ENCODE measurements around the gene ARHGEF16. TPM values are rescaled to one million over a fixed set of nuclear protein-coding genes. Genes with fewer than 3 reads are reported as not detected.

ARHGEF16 gene
- total RNA-seq, 4 donors from 2014 or later = 5.9 to 13.6 (median 8.4) TPM

DNA sequence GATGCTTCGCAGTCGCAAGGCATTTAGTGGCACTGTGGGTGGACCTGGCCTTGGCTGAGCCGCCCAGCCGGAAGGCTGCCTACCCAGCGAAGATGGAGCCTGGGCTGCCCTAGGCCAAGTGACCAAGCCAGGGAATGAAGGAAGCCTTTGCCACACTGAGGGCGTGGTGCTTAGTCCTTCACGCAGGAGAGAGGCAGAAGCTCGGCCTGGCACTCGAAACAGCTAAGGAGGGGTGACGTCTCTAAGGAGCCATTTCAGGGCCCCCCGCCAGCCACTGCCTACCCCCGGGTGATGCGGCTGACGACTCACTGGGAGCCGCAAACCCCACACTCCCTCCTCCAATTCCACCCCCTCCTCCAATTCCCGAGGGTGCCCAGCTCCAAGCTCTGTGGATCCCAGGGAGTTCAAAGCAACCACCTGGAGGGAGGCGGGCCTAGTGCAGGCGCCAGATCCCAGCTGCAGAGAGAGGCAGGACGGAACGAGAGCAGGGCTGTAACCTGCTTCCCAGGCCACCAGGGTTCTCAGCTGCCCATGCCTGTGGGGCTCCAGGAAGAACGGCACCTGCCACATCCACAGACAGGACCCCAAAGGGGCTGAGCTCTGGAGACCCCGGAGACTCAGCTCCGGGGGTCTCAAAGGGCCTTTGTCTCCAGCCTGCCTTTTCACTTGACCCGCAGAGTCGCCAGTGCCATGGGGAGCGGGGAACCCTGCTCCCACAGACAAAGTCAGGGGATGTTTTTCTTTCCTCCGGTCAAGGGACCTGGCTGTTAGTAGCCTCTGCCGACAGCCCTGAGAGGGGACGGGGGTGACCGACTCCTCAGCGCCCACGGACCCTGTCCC lies 75.8 kb downstream of the ARHGEF16 start:
- no peak for DNase-seq (ENCODE audit: low spot score in 2 of 2)
- Histone ChIP-seq H3K9me3 (no peaks in the 10 kb centered on the region), H3K4me1 (peaks cover 89% of the 10 kb centered on the region), H3K27me3 (no peaks in the 10 kb centered on the region), H3K36me3 (no peaks in the 10 kb centered on the region), H3K27ac (peak overlapping the region; percentile 89), H3K4me3 (peak overlapping the region; percentile 69)
- 14% methylated on average over 9 of the region's 32 CpGs for WGBS
- TF ChIP-seq POLR2A (IDR thresholded peaks at IDR 0.05) = no peak
- peak in 1 of 2 donors; percentile 21 for TF ChIP-seq CTCF (IDR thresholded peaks at IDR 0.05)

Other genes with a start within 250 kb of the ARHGEF16 start
- 100 to 1,000 TPM in 1 of 4 donors, 10 to 100 TPM in 3; 66.7 to 120 (median 74.5) TPM for gene MEGF6, start 156.8 kb downstream of the ARHGEF16 start, total RNA-seq
- 10 to 100 TPM; 36.9 to 52.6 (median 44.8) TPM for gene TPRG1L, start 170.3 kb downstream of the ARHGEF16 start, total RNA-seq
- 10 to 100 TPM; 16.4 to 33.7 (median 19.6) TPM for gene WRAP73, start 195.4 kb downstream of the ARHGEF16 start, total RNA-seq
- gene TP73, start 197.9 kb downstream of the ARHGEF16 start, total RNA-seq = 10 to 100 TPM in 3 of 4 donors, 1 to 10 TPM in 1; 8.8 to 24.7 (median 16.9) TPM

All from suprapubic skin (tissue), 4 donors.